PC-3 (cell line): ENCODE results near the gene SORBS2.

Experiments
- EZH2 ChIP-seq: fragments of 300-600 bp; sonication (generic); IDR thresholded peaks from one replicate; pipeline ENCODE4 v1.6.1; 2017; ENCODE audit warnings: antibody characterized with exemption, mild to moderate bottlenecking, low read length; ENCODE audit not compliant: unreplicated experiment
- EZH2phosphoT487 ChIP-seq: fragments of 300-600 bp; sonication (generic); IDR thresholded peaks from 2 replicates; pipeline ENCODE4 v1.6.1; 2018; ENCODE audit warnings: mild to moderate bottlenecking, antibody characterized with exemption, low read length, borderline replicate concordance
- TF ChIP-seq, protein P1 (sequence below): fragments of 300-600 bp; sonication (generic); conservative IDR thresholded peaks from 2 replicates; pipeline ENCODE4 v1.5.1; 2017; ENCODE audit warnings: antibody characterized with exemption, low read depth, mild to moderate bottlenecking, low read length

DNA sequence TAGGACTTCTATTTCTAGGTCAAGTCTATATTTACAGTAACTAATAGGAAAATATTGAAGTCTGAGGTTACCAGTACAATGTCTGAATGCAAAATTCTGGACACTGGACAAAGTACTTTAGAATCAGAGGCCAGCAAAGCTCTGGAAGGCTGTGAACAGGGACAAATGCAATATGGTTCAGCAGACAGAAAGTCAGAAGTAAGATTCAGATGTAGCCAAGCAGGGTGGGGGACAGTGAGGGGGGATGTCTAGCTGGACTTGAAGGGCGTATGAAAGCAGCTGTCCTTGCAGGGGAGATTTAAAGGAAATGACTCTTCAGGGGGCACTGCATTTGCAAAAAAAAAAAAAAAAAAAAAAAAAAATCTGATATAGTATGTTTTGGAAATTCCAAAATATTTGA is 2.9 kb downstream of the SORBS2 start:
- TF ChIP-seq EZH2 (no peak), EZH2phosphoT487 (no peak)
- TF ChIP-seq, protein P1, sequence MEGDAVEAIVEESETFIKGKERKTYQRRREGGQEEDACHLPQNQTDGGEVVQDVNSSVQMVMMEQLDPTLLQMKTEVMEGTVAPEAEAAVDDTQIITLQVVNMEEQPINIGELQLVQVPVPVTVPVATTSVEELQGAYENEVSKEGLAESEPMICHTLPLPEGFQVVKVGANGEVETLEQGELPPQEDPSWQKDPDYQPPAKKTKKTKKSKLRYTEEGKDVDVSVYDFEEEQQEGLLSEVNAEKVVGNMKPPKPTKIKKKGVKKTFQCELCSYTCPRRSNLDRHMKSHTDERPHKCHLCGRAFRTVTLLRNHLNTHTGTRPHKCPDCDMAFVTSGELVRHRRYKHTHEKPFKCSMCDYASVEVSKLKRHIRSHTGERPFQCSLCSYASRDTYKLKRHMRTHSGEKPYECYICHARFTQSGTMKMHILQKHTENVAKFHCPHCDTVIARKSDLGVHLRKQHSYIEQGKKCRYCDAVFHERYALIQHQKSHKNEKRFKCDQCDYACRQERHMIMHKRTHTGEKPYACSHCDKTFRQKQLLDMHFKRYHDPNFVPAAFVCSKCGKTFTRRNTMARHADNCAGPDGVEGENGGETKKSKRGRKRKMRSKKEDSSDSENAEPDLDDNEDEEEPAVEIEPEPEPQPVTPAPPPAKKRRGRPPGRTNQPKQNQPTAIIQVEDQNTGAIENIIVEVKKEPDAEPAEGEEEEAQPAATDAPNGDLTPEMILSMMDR: no peak
